Osteoblast (primary cell): ENCODE measurements around the gene LRRC1. TPM values are rescaled to one million over a fixed set of nuclear protein-coding genes. Genes with fewer than 3 reads are reported as not detected.

Experiments
- DNase-seq: peaks from one replicate; pipeline ENCODE4 v3.0.0; 2011; ENCODE audit warnings: low spot score, mixed read lengths; ENCODE audit not compliant: insufficient read length; ENCODE audit errors: missing footprints
- H2AFZ ChIP-seq: 2 replicates; pipeline ENCODE4 v1.6.0; 2011; ENCODE audit warnings: mild to moderate bottlenecking, low read length
- H3K27ac ChIP-seq: 2 replicates; pipeline ENCODE4 v1.5.1; 2011; ENCODE audit warnings: mild to moderate bottlenecking, low read depth, low read length, moderate library complexity
- H3K27me3 ChIP-seq: 2 replicates; pipeline ENCODE4 v1.6.0; 2012; ENCODE audit warnings: mild to moderate bottlenecking, control low read depth, inconsistent platforms, low read length, moderate library complexity; ENCODE audit not compliant: insufficient read depth
- H3K36me3 ChIP-seq: 2 replicates; pipeline ENCODE4 v1.5.1; 2011; ENCODE audit warnings: mild to moderate bottlenecking, low read length, control low read depth, moderate library complexity; ENCODE audit not compliant: insufficient read depth
- H3K4me1 ChIP-seq: 2 replicates; pipeline ENCODE4 v1.5.1; 2011; ENCODE audit warnings: mild to moderate bottlenecking, low read length, control low read depth, moderate library complexity; ENCODE audit not compliant: insufficient read depth
- H3K4me2 ChIP-seq: 2 replicates; pipeline ENCODE4 v1.6.0; 2011; ENCODE audit warnings: mild to moderate bottlenecking, low read length; ENCODE audit not compliant: insufficient read depth
- H3K4me3 ChIP-seq: fragments of 200-600 bp; sonication (generic); 3 replicates; pipeline ENCODE4 v1.5.1; 2012; ENCODE audit warnings: mild to moderate bottlenecking, low read length, inconsistent platforms; ENCODE audit not compliant: insufficient read depth
- H3K79me2 ChIP-seq: 2 replicates; pipeline ENCODE4 v1.6.0; 2012; ENCODE audit warnings: mild to moderate bottlenecking, low read length, control low read depth, inconsistent platforms; ENCODE audit not compliant: insufficient read depth
- H3K9me3 ChIP-seq: 2 replicates; pipeline ENCODE4 v1.5.1; 2011; ENCODE audit warnings: low read depth, low read length, control low read depth
- H4K20me1 ChIP-seq: 2 replicates; pipeline ENCODE4 v1.6.0; 2012; ENCODE audit warnings: mild to moderate bottlenecking, low read length, control low read depth; ENCODE audit not compliant: insufficient read depth
- total RNA-seq: library from RNA; depleted of rRNA; stranded (reverse); fragments of >200 nt; gene quantifications from 2 replicates; pipeline ENCODE4 v1.2.3, GENCODE V29; 2012
- TF ChIP-seq, protein P1 (sequence below): IDR thresholded peaks from 2 replicates; pipeline ENCODE4 v1.5.1; 2011; ENCODE audit warnings: mild to moderate bottlenecking, low read depth, low read length, moderate library complexity; ENCODE audit errors: extremely low read depth

Gene LRRC1
- total RNA-seq, 1 donor = 7.2 TPM

DNA sequence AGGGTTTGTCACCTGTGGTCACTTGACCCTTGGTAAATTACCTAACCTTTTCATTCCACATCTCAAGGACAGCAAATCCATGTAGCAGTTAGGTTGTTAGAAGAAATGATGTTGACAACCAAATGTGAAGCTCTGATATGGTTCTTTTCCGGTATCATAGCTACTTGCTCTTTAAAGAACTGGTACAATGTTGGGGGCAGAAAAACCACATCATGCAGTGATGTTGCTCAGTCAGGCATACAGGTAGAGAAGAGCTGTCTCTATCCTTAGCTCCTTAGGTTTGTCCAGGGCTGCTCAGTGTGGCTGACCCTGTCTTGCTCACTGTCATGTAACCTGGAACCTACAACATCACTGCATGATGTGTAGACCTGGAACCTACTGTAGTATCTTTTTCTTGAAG, 135.5 kb downstream of the LRRC1 start:
- TF ChIP-seq, protein P1, sequence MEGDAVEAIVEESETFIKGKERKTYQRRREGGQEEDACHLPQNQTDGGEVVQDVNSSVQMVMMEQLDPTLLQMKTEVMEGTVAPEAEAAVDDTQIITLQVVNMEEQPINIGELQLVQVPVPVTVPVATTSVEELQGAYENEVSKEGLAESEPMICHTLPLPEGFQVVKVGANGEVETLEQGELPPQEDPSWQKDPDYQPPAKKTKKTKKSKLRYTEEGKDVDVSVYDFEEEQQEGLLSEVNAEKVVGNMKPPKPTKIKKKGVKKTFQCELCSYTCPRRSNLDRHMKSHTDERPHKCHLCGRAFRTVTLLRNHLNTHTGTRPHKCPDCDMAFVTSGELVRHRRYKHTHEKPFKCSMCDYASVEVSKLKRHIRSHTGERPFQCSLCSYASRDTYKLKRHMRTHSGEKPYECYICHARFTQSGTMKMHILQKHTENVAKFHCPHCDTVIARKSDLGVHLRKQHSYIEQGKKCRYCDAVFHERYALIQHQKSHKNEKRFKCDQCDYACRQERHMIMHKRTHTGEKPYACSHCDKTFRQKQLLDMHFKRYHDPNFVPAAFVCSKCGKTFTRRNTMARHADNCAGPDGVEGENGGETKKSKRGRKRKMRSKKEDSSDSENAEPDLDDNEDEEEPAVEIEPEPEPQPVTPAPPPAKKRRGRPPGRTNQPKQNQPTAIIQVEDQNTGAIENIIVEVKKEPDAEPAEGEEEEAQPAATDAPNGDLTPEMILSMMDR = no peak
- H3K4me1 ChIP-seq = peaks cover 5% of the 10 kb centered on the region
- H3K4me3 ChIP-seq = no peak overlapping the region
- no peaks in the 10 kb centered on the region for H3K9me3 ChIP-seq
- no peak overlapping the region for H3K27ac ChIP-seq
- H3K79me2 ChIP-seq = no peaks in the 10 kb centered on the region
- no peak overlapping the region for H3K4me2 ChIP-seq
- H3K36me3 ChIP-seq = no peaks in the 10 kb centered on the region
- no peaks in the 10 kb centered on the region for H4K20me1 ChIP-seq
- no peak for DNase-seq
- no peaks in the 10 kb centered on the region for H3K27me3 ChIP-seq
- H2AFZ ChIP-seq = no peak overlapping the region

DNA sequence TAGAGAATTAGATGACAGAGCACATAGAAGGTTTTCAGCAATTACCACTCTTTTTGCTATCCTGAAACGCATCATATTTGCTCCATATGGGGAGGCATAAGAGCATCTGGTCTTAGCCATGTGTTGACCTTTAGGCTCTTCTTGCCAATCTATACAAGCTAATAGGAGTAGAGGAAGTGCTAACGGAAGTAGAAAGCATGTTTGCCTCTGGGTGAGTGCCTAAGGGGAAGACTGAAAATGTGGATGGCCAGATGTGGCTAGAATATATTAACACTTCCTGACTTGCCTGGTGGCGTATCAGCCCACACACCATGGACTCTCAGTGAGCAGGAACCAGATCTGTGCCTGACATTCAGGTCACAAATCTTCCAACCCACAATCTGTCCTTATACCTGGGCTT, 136.3 kb downstream of the LRRC1 start:
- TF ChIP-seq, protein P1 = no peak
- DNase-seq = no peak

DNA sequence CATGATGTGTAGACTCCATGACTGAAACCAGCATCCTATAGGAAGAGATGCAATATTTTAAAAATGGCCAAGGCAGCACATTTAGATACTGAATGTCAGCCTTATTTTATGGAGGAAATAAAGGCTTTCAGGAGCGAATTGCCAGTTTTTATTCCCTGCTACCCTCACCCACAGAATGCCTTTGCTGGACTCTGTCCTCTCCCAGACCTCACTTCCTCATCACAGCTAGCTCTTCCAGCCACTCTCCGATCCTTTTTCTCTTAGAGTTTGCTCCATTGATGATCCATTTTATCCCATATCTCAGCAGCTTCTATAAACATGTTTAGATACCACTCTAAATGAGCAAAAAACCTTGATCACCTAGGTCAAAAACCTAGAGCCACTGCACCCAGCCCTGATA, 137.7 kb downstream of the LRRC1 start:
- no peak overlapping the region for H3K4me2 ChIP-seq
- no peaks in the 10 kb centered on the region for H3K36me3 ChIP-seq
- H3K27me3 ChIP-seq = no peaks in the 10 kb centered on the region
- no peak for DNase-seq
- no peaks in the 10 kb centered on the region for H4K20me1 ChIP-seq
- H3K9me3 ChIP-seq = no peaks in the 10 kb centered on the region
- H3K4me3 ChIP-seq = no peak overlapping the region
- no peak overlapping the region for H3K27ac ChIP-seq
- TF ChIP-seq, protein P1 = no peak
- H3K4me1 ChIP-seq = no peaks in the 10 kb centered on the region
- H2AFZ ChIP-seq = no peak overlapping the region
- H3K79me2 ChIP-seq = no peaks in the 10 kb centered on the region

More for the DNA sequence above, 136.3 kb downstream of the LRRC1 start:
- peaks cover 5% of the 10 kb centered on the region for H3K4me1 ChIP-seq
- no peak overlapping the region for H3K4me2 ChIP-seq
- no peak overlapping the region for H3K4me3 ChIP-seq
- no peaks in the 10 kb centered on the region for H4K20me1 ChIP-seq
- H3K9me3 ChIP-seq = no peaks in the 10 kb centered on the region
- no peaks in the 10 kb centered on the region for H3K79me2 ChIP-seq
- H2AFZ ChIP-seq = no peak overlapping the region
- H3K27ac ChIP-seq = no peak overlapping the region
- H3K27me3 ChIP-seq = no peaks in the 10 kb centered on the region
- no peaks in the 10 kb centered on the region for H3K36me3 ChIP-seq

DNA sequence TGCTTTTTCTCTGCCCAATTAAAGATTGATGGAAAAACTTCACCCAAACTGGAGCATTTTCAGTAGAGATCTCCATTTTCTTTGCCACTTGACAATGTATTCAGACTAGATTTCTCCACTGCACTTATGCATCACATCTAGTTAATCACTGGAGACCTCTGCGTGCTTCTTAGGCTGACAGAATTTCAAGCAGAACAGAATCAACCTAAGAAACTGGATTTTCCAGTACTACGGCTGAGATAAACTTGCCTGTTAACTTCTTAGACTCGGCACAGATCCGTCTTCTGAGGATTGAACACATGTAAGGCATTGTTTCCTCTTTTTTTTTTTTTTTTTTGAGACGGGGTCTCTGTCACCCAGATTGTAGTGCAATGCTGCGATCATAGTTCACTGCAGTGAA, 139.2 kb downstream of the LRRC1 start:
- H3K27ac ChIP-seq = no peak overlapping the region
- no peak overlapping the region for H3K4me3 ChIP-seq
- no peaks in the 10 kb centered on the region for H3K79me2 ChIP-seq
- H4K20me1 ChIP-seq = no peaks in the 10 kb centered on the region
- TF ChIP-seq, protein P1 = no peak
- no peaks in the 10 kb centered on the region for H3K9me3 ChIP-seq
- no peaks in the 10 kb centered on the region for H3K36me3 ChIP-seq
- H3K27me3 ChIP-seq = peaks cover 5% of the 10 kb centered on the region
- no peak overlapping the region for H3K4me2 ChIP-seq
- no peaks in the 10 kb centered on the region for H3K4me1 ChIP-seq
- DNase-seq = no peak
- no peak overlapping the region for H2AFZ ChIP-seq
